ENCODE results near the gene PLVAP.

GRCh38 chr19:17311455-17312188 lies 65.5 kb downstream of the PLVAP start:
- no peak for TF ChIP-seq CTCF (IDR thresholded peaks at IDR 0.05)
- TF ChIP-seq POLR2A (IDR thresholded peaks at IDR 0.05): no peak
